Transverse colon (tissue), 4 donors: ENCODE measurements around the gene CXCR6. TPM values are rescaled to one million over a fixed set of nuclear protein-coding genes. Genes with fewer than 3 reads are reported as not detected.

Experiments used
- DNase-seq: peaks from one replicate; pipeline ENCODE4 v3.0.0-alpha.2; 2019
- H3K27ac ChIP-seq, 4 donors: fragments of 200-600 bp; sonication (generic); 2 replicates each; pipeline ENCODE4 v1.5.1; 2016 to 2018; ENCODE audit warnings: inconsistent platforms in 4 of 4
- H3K27me3 ChIP-seq: fragments of 200-600 bp; sonication (generic); 2 replicates; pipeline ENCODE4 v1.5.1; 2017; ENCODE audit warnings: inconsistent platforms
- H3K36me3 ChIP-seq, 4 donors: fragments of 200-600 bp; sonication (generic); 2 replicates each; pipeline ENCODE4 v1.5.1; 2017 to 2019; ENCODE audit warnings: inconsistent platforms in 4 of 4
- H3K4me1 ChIP-seq, 4 donors: fragments of 200-600 bp; sonication (generic); 2 replicates each; pipeline ENCODE4 v1.5.1; 2017 to 2020; ENCODE audit warnings: inconsistent platforms in 4 of 4
- H3K4me3 ChIP-seq, 4 donors: fragments of 200-600 bp; sonication (generic); 1 replicate in 1 of 4; 2 replicates in 3 of 4; pipeline versions ENCODE4 v1.5.1 to v1.6.1; 2017 to 2019; ENCODE audit warnings: inconsistent platforms in 4 of 4
- H3K9me3 ChIP-seq, 2 donors: fragments of 200-600 bp; sonication (generic); 2 replicates each; pipeline ENCODE4 v1.5.1; 2017 to 2019; ENCODE audit warnings: inconsistent platforms in 2 of 2
- CTCF ChIP-seq, 5 experiments: fragments of 200-600 bp in 3 of 5; fragments of 450-650 bp in 2 of 5; sonication (generic) in 3 of 5; IDR thresholded peaks; 1 replicate in 2 of 5; 2 replicates in 3 of 5; pipeline ENCODE4 v1.5.1; 2016 to 2017; ENCODE audit warnings: antibody characterized with exemption in 5 of 5, inconsistent platforms in 3 of 5, mild to moderate bottlenecking in 2 of 5, moderate library complexity in 1 of 5
- EP300 ChIP-seq: sonication (generic); formaldehyde crosslinking; IDR thresholded peaks from one replicate; pipeline ENCODE4 v1.6.1; 2017; ENCODE audit warnings: antibody characterized with exemption, low read depth
- POLR2A ChIP-seq: fragments of 450-650 bp; IDR thresholded peaks from one replicate; pipeline ENCODE4 v1.6.1; 2016; ENCODE audit warnings: antibody characterized with exemption, mild to moderate bottlenecking, moderate library complexity
- POLR2AphosphoS5 ChIP-seq, 3 donors: sonication (generic); formaldehyde crosslinking; IDR thresholded peaks; one replicate each; pipeline ENCODE4 v1.6.1; 2016; ENCODE audit warnings: antibody characterized with exemption in 3 of 3
- WGBS, 2 donors: methylation state at CpG; one replicate each; pipeline ENCODE4 v1.1.5; 2018; ENCODE audit warnings: low coverage in 1 of 2; 5-methylcytosine and 5-hydroxymethylcytosine counted together
- in situ Hi-C, 4 donors: fragments of 200-750 bp; cut with MboI; loops; one replicate each; pipeline versions ENCODE4 v1.15.0 to v1.15.1; 2017; ENCODE audit warnings: low sequenced_read_pairs in 3 of 4, low pct_ligation_motif_present in 1 of 4, low pct_unique_long_range_greater_than_20kb in 1 of 4
- intact Hi-C: fragments of 100-400 bp; cut with DNase I; formaldehyde crosslinking; loops from one replicate; pipeline ENCODE4 v1.15.1; 2023; ENCODE audit warnings: low total_unique reads
- total RNA-seq, 4 donors: library from RNA; depleted of rRNA; stranded (reverse); fragments of >200 nt; gene quantifications; one replicate each; pipeline ENCODE4 v1.1.0, GENCODE V29; 2016

The CXCR6 gene
- total RNA-seq, 4 donors from 2014 or later = 3.3 to 9.4 (median 6.7) TPM; not detected in 1

DNA sequence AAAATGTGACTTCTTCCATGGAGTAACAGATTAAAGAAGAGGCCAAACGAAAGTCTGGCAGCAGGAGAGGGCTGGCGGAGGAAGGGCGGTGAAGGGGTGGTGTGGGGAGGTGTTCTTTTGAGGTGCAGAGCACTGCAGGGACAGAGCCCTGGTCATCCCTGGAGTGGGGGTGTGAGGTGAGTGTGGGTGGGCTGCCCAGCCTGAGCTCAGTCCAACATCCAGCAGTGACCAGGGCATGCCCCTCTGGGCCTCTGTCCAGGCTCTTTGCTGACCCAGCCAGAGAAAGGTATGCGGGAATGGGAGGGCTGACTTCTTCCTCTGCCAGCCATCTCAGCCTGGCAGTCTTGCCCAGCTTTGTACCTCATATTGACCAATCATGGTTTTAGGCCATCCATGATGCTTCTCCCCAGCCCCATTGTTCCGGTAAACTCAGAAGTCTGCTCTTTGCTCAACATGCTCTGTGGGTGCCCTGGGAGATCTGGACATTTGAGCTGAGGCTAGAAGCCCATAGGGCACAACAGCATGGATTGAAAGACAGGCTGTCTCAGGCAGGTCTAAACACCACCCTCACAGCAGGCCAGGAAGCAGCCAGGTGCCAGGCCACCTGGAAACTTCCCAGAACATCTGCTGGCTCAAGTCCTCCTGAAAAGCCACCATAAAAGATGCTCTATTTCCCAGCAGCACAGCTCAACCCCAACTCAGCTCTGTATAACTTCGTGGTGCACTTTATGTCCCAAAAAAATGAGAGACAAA lies 25.9 kb upstream of the CXCR6 start:
- in situ Hi-C loops (no loop called here), intact Hi-C loops (no loop called here)
- no peak overlapping the region for H3K4me3 ChIP-seq
- H3K27me3 ChIP-seq = no peaks in the 10 kb centered on the region
- no peak for DNase-seq
- WGBS, 2 donors = 85 to 90% methylated on average over 4 to 6 of the region's 6 CpGs
- TF ChIP-seq EP300 (no peak), CTCF (IDR thresholded peaks at IDR 0.05) (no peak), POLR2A (no peak), POLR2AphosphoS5 (IDR thresholded peaks at IDR 0.05) (no peak)
- peaks cover 0 to 10% (median 4%) of the 10 kb centered on the region in 4 donors for H3K36me3 ChIP-seq
- peaks cover 0 to 6% (median 0%) of the 10 kb centered on the region in 4 donors for H3K4me1 ChIP-seq
- no peaks in the 10 kb centered on the region for H3K9me3 ChIP-seq
- H3K27ac ChIP-seq = no peak overlapping the region

GRCh38 chr3:45921158-45922038 lies 21.9 kb upstream of the CXCR6 start:
- DNase-seq = no peak
- Histone ChIP-seq H3K9me3 (no peaks in the 10 kb centered on the region), H3K4me3 (no peak overlapping the region), H3K27ac (no peak overlapping the region), H3K4me1 (peaks cover 0 to 1% (median 0%) of the 10 kb centered on the region in 4 donors), H3K27me3 (no peaks in the 10 kb centered on the region), H3K36me3 (peaks cover 0 to 26% (median 13%) of the 10 kb centered on the region in 4 donors)
- intact Hi-C loops (no loop called here), in situ Hi-C loops (loop anchor here in 2 of 4 donors (10.0 kb wide), 1 partner anchor 157 kb away; no protein-coding TSS in a partner anchor)
- 77 to 80% methylated on average over 4 to 12 of the region's 14 CpGs for WGBS, 2 donors
- no peak for TF ChIP-seq POLR2A
- no peak for TF ChIP-seq CTCF (IDR thresholded peaks at IDR 0.05)
- TF ChIP-seq POLR2AphosphoS5 (IDR thresholded peaks at IDR 0.05) = no peak
- TF ChIP-seq EP300 = no peak

DNA sequence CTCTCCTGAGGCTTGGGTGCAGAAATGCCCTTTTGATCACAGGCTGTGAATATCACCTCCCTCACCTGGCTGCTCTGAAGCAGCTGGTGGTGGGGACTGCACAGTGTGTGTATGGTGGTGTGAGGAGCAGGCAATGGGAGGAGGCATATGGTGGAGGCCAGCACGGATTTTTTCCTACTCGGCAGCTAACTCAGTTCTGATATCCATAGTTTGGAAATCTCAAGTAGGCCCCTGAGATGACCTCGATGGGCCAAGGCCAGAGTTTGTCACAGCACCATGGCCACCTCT lies 21.3 kb upstream of the CXCR6 start:
- Histone ChIP-seq H3K36me3 (peaks cover 0 to 26% (median 13%) of the 10 kb centered on the region in 4 donors), H3K9me3 (no peaks in the 10 kb centered on the region), H3K4me3 (no peak overlapping the region), H3K27me3 (no peaks in the 10 kb centered on the region), H3K27ac (no peak overlapping the region), H3K4me1 (no peaks in the 10 kb centered on the region)
- no peak for TF ChIP-seq POLR2A
- no peak for TF ChIP-seq EP300
- no peak for TF ChIP-seq CTCF (IDR thresholded peaks at IDR 0.05)
- in situ Hi-C loops (loop anchor here in 2 of 4 donors (10.0 kb wide), 1 partner anchor 157 kb away; no protein-coding TSS in a partner anchor), intact Hi-C loops (no loop called here)
- DNase-seq = no peak
- WGBS, 2 donors = 96% methylated on average over 3 of the region's 3 CpGs; no CpG with 5 or more reads in 1 of the 2 donors

DNA sequence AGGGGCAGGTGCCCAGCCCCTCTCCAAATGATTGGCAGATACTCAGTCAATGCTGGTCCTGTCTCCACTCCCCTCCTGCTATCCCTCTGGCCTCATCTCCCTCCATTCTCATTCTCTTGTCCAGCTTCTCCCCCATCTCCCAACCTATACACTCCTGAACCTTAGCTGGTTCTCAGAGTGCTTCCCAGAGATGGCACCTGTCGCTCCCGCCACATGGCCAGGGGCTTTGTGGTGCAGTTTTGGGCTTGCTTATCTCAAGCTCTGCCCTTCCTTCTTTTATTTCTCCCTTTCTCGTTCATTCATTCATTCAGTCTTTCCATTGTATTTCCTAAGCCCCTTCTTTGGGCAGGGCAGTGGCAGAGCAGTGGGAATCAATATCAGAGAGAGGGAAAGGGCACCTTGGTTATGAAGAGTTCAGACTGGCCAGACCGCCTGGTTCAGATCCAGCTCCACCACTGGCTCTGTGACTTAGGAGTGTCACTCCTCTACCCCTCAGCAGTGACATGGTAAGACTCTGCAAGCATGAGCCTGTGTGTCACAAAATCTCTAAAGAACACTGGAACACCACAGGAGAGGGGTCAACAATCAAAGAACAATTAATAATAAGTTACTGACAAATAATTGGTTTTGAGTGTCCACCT lies 20.2 kb upstream of the CXCR6 start:
- peaks cover 0 to 34% (median 14%) of the 10 kb centered on the region in 4 donors for H3K36me3 ChIP-seq
- H3K27me3 ChIP-seq = no peaks in the 10 kb centered on the region
- intact Hi-C loops = no loop called here
- no peak for TF ChIP-seq POLR2A
- no peak for TF ChIP-seq EP300
- no peak for TF ChIP-seq CTCF (IDR thresholded peaks at IDR 0.05)
- no peak for TF ChIP-seq POLR2AphosphoS5 (IDR thresholded peaks at IDR 0.05)
- no peaks in the 10 kb centered on the region for H3K4me1 ChIP-seq
- in situ Hi-C loops = loop anchor here in 2 of 4 donors (10.0 kb wide), 1 partner anchor 158 kb away; no protein-coding TSS in a partner anchor
- H3K4me3 ChIP-seq = no peak overlapping the region
- H3K27ac ChIP-seq = no peak overlapping the region
- no peak for DNase-seq
- 92 to 98% methylated on average over 4 of the region's 4 CpGs for WGBS, 2 donors
- H3K9me3 ChIP-seq = no peaks in the 10 kb centered on the region
